GM12874 (cell line): ENCODE data around the gene ISOC1.

Source experiments
- TF ChIP-seq, protein P1 (sequence below): IDR thresholded peaks from 2 replicates; pipeline ENCODE4 v1.5.1; 2011; ENCODE audit warnings: low read depth, mild to moderate bottlenecking, control low read depth, low read length, moderate library complexity; ENCODE audit not compliant: insufficient read depth

Gene ISOC1

DNA sequence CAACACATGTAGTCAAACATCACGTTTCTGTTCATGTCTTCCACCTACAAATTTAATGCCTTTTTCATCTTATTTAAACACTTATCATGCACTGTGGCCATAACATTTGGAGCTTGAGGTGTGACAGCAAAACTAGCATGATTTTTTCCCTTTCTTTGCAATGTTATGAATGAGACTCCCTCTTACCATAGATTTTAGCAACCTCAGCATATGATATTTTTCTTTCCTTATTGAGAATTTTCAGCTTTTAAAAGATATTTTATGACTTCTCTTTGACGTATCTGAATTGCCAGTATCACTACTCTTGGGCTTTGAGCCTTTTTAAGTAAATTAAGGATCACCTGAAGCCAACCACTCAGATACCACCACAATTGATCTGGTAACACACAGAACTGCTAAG is 32.7 kb upstream of the ISOC1 start:
- TF ChIP-seq, protein P1, sequence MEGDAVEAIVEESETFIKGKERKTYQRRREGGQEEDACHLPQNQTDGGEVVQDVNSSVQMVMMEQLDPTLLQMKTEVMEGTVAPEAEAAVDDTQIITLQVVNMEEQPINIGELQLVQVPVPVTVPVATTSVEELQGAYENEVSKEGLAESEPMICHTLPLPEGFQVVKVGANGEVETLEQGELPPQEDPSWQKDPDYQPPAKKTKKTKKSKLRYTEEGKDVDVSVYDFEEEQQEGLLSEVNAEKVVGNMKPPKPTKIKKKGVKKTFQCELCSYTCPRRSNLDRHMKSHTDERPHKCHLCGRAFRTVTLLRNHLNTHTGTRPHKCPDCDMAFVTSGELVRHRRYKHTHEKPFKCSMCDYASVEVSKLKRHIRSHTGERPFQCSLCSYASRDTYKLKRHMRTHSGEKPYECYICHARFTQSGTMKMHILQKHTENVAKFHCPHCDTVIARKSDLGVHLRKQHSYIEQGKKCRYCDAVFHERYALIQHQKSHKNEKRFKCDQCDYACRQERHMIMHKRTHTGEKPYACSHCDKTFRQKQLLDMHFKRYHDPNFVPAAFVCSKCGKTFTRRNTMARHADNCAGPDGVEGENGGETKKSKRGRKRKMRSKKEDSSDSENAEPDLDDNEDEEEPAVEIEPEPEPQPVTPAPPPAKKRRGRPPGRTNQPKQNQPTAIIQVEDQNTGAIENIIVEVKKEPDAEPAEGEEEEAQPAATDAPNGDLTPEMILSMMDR: no peak

DNA sequence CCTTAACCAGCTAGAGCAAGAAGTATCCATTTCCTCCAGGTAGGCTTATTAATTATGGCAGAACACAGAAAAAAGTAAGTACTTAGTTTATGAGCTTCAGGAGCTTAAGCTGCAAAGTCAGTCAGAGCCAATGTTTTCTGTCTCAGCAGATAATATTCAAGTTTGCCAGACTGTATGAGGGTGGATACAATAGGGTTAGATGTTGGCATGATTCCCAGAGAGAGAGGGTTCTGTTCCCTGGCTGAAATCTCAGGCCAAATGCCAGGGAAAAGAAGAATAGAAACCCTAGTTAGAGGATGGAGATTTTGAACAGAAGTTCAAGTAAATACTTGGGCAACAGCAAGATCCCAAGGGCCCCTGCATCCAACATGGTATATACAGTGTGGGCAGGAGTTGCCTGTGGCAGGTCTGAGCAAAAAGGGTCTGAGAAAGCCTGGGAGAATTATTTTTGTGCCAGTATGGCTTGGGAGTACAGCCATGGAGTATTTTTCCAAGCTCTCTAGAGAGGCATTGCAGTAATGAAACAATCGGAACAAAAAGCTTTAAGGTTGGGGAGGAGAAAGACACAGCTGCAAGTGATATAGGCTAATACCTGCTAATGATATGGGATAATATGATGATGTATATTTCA is 31.0 kb upstream of the ISOC1 start:
- TF ChIP-seq, protein P1: no peak

DNA sequence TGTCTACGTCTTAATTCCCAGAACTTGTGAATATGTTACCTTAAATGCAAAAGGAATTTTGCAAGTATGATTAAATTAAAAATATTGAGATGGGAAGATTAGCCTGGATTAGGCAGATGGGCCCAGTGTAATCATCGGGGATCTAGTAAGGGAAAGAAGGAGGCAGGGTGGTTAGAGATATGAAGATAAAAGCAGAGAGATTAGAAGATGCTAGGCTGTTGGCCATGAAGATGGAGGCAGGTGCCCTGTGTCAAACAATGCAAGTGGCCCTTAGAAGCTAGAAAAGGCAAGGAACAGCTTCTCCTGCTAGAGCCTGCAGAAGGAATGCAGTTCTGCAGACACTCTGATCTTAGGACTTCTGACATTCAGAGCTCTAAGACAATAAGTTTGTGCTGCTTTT is 28.8 kb upstream of the ISOC1 start:
- TF ChIP-seq, protein P1: no peak

DNA sequence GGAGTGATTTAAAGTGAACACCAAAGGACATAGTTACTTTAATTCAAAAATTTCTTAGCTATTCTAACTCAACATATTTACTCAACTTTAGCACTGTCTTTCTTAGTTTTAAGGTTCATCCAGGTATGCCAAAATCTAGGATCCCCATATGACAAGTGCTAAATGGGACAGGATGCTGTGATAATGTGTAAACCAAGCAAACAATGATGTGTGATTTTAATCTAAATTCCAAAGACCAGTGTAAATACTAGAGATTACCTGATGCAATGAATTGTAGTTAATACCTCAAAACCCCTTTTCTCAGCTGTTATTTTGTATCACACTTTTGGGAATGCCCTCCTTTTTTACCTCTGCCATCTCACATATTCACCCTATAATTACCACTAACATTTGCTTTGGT is 26.8 kb upstream of the ISOC1 start:
- TF ChIP-seq, protein P1: no peak

DNA sequence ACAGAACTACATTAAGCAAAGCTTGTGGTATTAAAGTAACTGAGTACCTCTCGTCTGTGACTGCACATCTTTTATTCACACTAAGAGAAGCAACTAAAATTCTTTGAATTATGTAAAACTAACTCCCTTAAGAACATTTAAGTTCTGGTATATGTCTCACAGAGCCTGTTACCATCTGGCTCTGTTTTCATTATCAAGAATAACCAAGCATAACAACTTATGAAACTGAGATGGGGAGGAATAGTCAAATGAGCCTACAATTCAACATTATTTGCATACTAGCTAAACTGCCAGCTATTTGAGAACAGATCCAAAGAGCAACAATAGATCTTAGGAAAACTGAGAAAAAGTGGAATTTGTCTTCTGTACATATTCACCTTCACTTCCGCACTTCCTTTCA is 25.3 kb upstream of the ISOC1 start:
- TF ChIP-seq, protein P1: no peak

DNA sequence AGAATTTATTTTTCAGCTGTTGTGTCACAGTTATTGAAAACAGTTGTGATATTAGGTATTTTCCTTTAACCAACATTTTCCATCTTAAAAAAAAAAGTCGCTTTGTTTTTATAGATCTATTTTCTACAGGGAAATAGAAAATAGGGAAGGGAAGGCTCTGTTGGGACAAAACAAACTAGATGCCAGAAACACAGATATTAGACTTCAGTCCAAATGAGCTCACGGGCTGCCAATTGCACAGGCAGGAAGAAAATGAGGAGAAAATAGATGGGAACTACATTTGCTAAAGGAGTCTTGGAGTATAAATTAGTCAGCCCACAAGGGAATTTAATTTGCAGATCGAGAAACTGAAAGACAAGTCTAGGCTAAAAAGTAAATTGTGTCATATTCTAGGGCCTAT is 21.4 kb upstream of the ISOC1 start:
- TF ChIP-seq, protein P1: no peak

DNA sequence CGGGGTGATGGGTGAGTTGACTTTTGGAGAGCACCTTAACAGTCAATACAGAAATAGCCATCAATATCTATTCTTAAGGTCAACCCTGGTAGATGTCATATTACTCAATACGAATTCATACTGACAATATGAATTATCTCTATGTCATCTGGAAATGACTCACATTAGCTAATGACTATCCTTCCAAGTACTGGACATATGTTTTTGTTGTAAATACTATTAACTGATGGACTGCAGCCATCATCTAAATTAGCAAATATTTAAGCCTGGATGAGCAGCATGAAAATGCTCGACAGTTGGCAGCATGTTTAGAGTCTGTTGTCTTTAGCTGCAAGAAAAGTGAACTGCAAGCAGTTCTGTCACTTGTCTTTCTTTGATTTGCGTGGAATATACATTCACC is 19.6 kb upstream of the ISOC1 start:
- TF ChIP-seq, protein P1: no peak

DNA sequence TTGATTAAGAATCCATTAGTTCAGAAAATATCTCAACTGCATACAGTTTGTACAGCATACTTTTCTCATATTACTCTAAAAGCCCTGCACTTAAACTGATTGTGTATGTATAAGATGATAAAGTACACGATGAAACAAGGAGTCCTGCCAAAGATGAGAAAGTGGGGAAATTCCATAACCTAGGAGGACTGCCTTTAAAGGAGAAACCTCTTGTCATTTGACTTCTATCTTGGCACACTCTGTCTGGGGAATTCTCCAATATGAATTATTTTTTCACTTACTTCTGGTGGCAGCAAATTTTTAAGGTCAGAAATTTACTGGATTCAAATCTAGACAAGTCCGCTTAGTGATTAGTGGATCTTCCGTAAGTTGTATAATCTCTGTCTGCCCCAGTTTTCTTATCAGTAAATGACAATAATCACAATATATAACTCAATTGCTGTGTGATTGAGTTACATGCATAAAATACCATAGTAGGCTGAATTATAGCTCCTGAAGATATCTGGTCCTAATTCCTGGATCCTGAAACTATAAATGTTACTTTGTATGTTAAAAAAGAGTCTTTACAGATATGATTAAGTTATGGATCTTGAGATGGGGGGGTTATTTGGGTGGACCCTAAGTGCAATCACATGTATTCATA is 17.0 kb upstream of the ISOC1 start:
- TF ChIP-seq, protein P1: no peak
